Transverse colon (tissue), 4 donors: ENCODE results near the gene C1orf52. TPM values are rescaled to one million over a fixed set of nuclear protein-coding genes. Genes with fewer than 3 reads are reported as not detected.

Source experiments
- DNase-seq: peaks from one replicate; pipeline ENCODE4 v3.0.0-alpha.2; 2019
- H3K27ac ChIP-seq, 4 donors: fragments of 200-600 bp; sonication (generic); 2 replicates each; pipeline ENCODE4 v1.5.1; 2016 to 2018; ENCODE audit warnings: inconsistent platforms in 4 of 4
- H3K27me3 ChIP-seq: fragments of 200-600 bp; sonication (generic); 2 replicates; pipeline ENCODE4 v1.5.1; 2017; ENCODE audit warnings: inconsistent platforms
- H3K36me3 ChIP-seq, 4 donors: fragments of 200-600 bp; sonication (generic); 2 replicates each; pipeline ENCODE4 v1.5.1; 2017 to 2019; ENCODE audit warnings: inconsistent platforms in 4 of 4
- H3K4me1 ChIP-seq, 4 donors: fragments of 200-600 bp; sonication (generic); 2 replicates each; pipeline ENCODE4 v1.5.1; 2017 to 2020; ENCODE audit warnings: inconsistent platforms in 4 of 4
- H3K4me3 ChIP-seq, 4 donors: fragments of 200-600 bp; sonication (generic); 1 replicate in 1 of 4; 2 replicates in 3 of 4; pipeline versions ENCODE4 v1.5.1 to v1.6.1; 2017 to 2019; ENCODE audit warnings: inconsistent platforms in 4 of 4
- H3K9me3 ChIP-seq, 2 donors: fragments of 200-600 bp; sonication (generic); 2 replicates each; pipeline ENCODE4 v1.5.1; 2017 to 2019; ENCODE audit warnings: inconsistent platforms in 2 of 2
- CTCF ChIP-seq, 5 experiments: fragments of 200-600 bp in 3 of 5; fragments of 450-650 bp in 2 of 5; sonication (generic) in 3 of 5; IDR thresholded peaks; 1 replicate in 2 of 5; 2 replicates in 3 of 5; pipeline ENCODE4 v1.5.1; 2016 to 2017; ENCODE audit warnings: antibody characterized with exemption in 5 of 5, inconsistent platforms in 3 of 5, mild to moderate bottlenecking in 2 of 5, moderate library complexity in 1 of 5
- EP300 ChIP-seq: sonication (generic); formaldehyde crosslinking; IDR thresholded peaks from one replicate; pipeline ENCODE4 v1.6.1; 2017; ENCODE audit warnings: antibody characterized with exemption, low read depth
- POLR2A ChIP-seq: fragments of 450-650 bp; IDR thresholded peaks from one replicate; pipeline ENCODE4 v1.6.1; 2016; ENCODE audit warnings: antibody characterized with exemption, mild to moderate bottlenecking, moderate library complexity
- POLR2AphosphoS5 ChIP-seq, 3 donors: sonication (generic); formaldehyde crosslinking; IDR thresholded peaks; one replicate each; pipeline ENCODE4 v1.6.1; 2016; ENCODE audit warnings: antibody characterized with exemption in 3 of 3
- WGBS, 2 donors: methylation state at CpG; one replicate each; pipeline ENCODE4 v1.1.5; 2018; ENCODE audit warnings: low coverage in 1 of 2; 5-methylcytosine and 5-hydroxymethylcytosine counted together
- in situ Hi-C, 4 donors: fragments of 200-750 bp; cut with MboI; loops; one replicate each; pipeline versions ENCODE4 v1.15.0 to v1.15.1; 2017; ENCODE audit warnings: low sequenced_read_pairs in 3 of 4, low pct_ligation_motif_present in 1 of 4, low pct_unique_long_range_greater_than_20kb in 1 of 4
- intact Hi-C: fragments of 100-400 bp; cut with DNase I; formaldehyde crosslinking; loops from one replicate; pipeline ENCODE4 v1.15.1; 2023; ENCODE audit warnings: low total_unique reads
- total RNA-seq, 4 donors: library from RNA; depleted of rRNA; stranded (reverse); fragments of >200 nt; gene quantifications; one replicate each; pipeline ENCODE4 v1.1.0, GENCODE V29; 2016

The C1orf52 gene
- total RNA-seq, 4 donors from 2014 or later, result 7.4 to 42.6 (median 14.9) TPM

- H3K4me1 ChIP-seq, result peaks cover 17 to 56% (median 42%) of the 10 kb centered on the region in 4 donors
- DNase-seq, result no peak
- no peak overlapping the region for H3K4me3 ChIP-seq
- H3K36me3 ChIP-seq, result no peaks in the 10 kb centered on the region
- no peaks in the 10 kb centered on the region for H3K27me3 ChIP-seq
- H3K9me3 ChIP-seq, result no peaks in the 10 kb centered on the region
- intact Hi-C loops (no loop called here), in situ Hi-C loops (no loop called here)
- TF ChIP-seq CTCF (IDR thresholded peaks at IDR 0.05), result no peak
- TF ChIP-seq EP300, result no peak
- no peak for TF ChIP-seq POLR2AphosphoS5 (IDR thresholded peaks at IDR 0.05)
- no peak for TF ChIP-seq POLR2A
- peak overlapping the region; percentile 68 to 100 (median 89) for H3K27ac ChIP-seq
- 80 to 86% methylated on average over 4 of the region's 4 CpGs for WGBS, 2 donors
Measured at GRCh38 chr1:85277802-85278201, 18.3 kb upstream of the C1orf52 start.

- 40 to 64% methylated on average over 5 to 11 of the region's 11 CpGs for WGBS, 2 donors
- DNase-seq, result no peak
- Histone ChIP-seq H3K27ac (peak overlapping the region; percentile 98 to 100 (median 100)), H3K27me3 (no peaks in the 10 kb centered on the region), H3K4me3 (peak overlapping the region; percentile 0 to 89 (median 54)), H3K4me1 (peaks cover 17 to 63% (median 43%) of the 10 kb centered on the region in 4 donors), H3K9me3 (no peaks in the 10 kb centered on the region), H3K36me3 (no peaks in the 10 kb centered on the region)
- intact Hi-C loops, result no loop called here
- in situ Hi-C loops, result no loop called here
- TF ChIP-seq CTCF (IDR thresholded peaks at IDR 0.05), result no peak
- TF ChIP-seq EP300, result no peak
- TF ChIP-seq POLR2AphosphoS5 (IDR thresholded peaks at IDR 0.05), result peak in 2 of 3 donors; percentile 50 to 59
Measured at GRCh38 chr1:85276978-85277639, 17.6 kb upstream of the C1orf52 start.

GRCh38 chr1:85276215-85276977 lies 16.9 kb upstream of the C1orf52 start, which contains the start of gene BCL10:
Gene BCL10 (minus strand): TSS chr1:85276632. CDS start chr1:85276352, 280 bp downstream.
- peak; percentile 99 for DNase-seq
- in situ Hi-C loops (no loop called here), intact Hi-C loops (no loop called here)
- no peaks in the 10 kb centered on the region for H3K27me3 ChIP-seq
- 0% methylated on average over 65 of the region's 78 CpGs; no CpG with 5 or more reads in 1 of the 2 donors for WGBS, 2 donors
- TF ChIP-seq POLR2A, result peak; percentile 97
- TF ChIP-seq POLR2AphosphoS5 (IDR thresholded peaks at IDR 0.05), result peak; percentile 91 to 96 (median 91)
- no peak for TF ChIP-seq CTCF (IDR thresholded peaks at IDR 0.05)
- TF ChIP-seq EP300, result peak; percentile 65
- H3K4me1 ChIP-seq, result peaks cover 23 to 71% (median 50%) of the 10 kb centered on the region in 4 donors
- H3K36me3 ChIP-seq, result no peaks in the 10 kb centered on the region
- H3K4me3 ChIP-seq, result peak within 1 kb of the TSS; percentile 83 to 94 (median 88)
- H3K9me3 ChIP-seq, result no peaks in the 10 kb centered on the region
- H3K27ac ChIP-seq, result peak within 1 kb of the TSS; percentile 98 to 100 (median 100)

GRCh38 chr1:85275701-85276214 lies 16.3 kb upstream of the C1orf52 start:
- intact Hi-C loops (no loop called here), in situ Hi-C loops (no loop called here)
- Histone ChIP-seq H3K27ac (peak overlapping the region; percentile 98 to 100 (median 100)), H3K9me3 (no peaks in the 10 kb centered on the region), H3K4me1 (peaks cover 26 to 75% (median 54%) of the 10 kb centered on the region in 4 donors), H3K4me3 (peak overlapping the region; percentile 83 to 94 (median 88)), H3K36me3 (peaks cover 0 to 3% (median 0%) of the 10 kb centered on the region in 4 donors), H3K27me3 (no peaks in the 10 kb centered on the region)
- TF ChIP-seq EP300, result no peak
- no peak for TF ChIP-seq POLR2AphosphoS5 (IDR thresholded peaks at IDR 0.05)
- no peak for TF ChIP-seq POLR2A
- TF ChIP-seq CTCF (IDR thresholded peaks at IDR 0.05), result no peak
- WGBS, 2 donors, result 1% methylated on average over 13 of the region's 13 CpGs; no CpG with 5 or more reads in 1 of the 2 donors
- DNase-seq, result peak; percentile 25
